ENCODE measurements around the gene KCNQ1OT1.

Gene KCNQ1OT1

GRCh38 chr11:2586087-2586792 lies 113.6 kb downstream of the KCNQ1OT1 start (continued):
- TF ChIP-seq ZNF423 (tag by site-specific recombination; IDR thresholded peaks at IDR 0.05) (peak; percentile 81), TSHZ1 (tag by site-specific recombination; IDR thresholded peaks at IDR 0.05; ENCODE audit: borderline replicate concordance) (no peak), ZNF777 (tag by site-specific recombination; IDR thresholded peaks at IDR 0.05; ENCODE audit: borderline replicate concordance) (no peak), ZNF362 (tag by site-specific recombination; IDR thresholded peaks at IDR 0.05) (no peak), KLF17 (tag by site-specific recombination; IDR thresholded peaks at IDR 0.05) (0 out of 2 replicates have a peak, but pooled peaks have one; percentile 28), IKZF3 (tag by site-specific recombination; IDR thresholded peaks at IDR 0.05) (no peak), ZEB2 (tag by site-specific recombination; IDR thresholded peaks at IDR 0.05) (no peak), ZFHX2 (tag by site-specific recombination; conservative IDR thresholded peaks at IDR 0.05) (peak; percentile 89), ZBTB21 (tag by site-specific recombination; IDR thresholded peaks at IDR 0.05) (no peak), ZNF335 (tag by site-specific recombination; conservative IDR thresholded peaks at IDR 0.05) (no peak), ZFP69B (tag by site-specific recombination; IDR thresholded peaks at IDR 0.05) (0 out of 2 replicates have a peak, but pooled peaks have one; percentile 20), ZNF26 (tag by site-specific recombination; IDR thresholded peaks at IDR 0.05) (no peak), ZNF473 (tag by site-specific recombination; IDR thresholded peaks at IDR 0.05) (no peak), ZNF223 (tag by site-specific recombination; IDR thresholded peaks at IDR 0.05) (no peak)

- ChIA-PET CTCF (no interaction called here), POLR2A (no interaction called here)
- Histone ChIP-seq H3K36me3 (ENCODE audit: control insufficient read depth in 2 of 2, insufficient read depth in 1 of 2, low read length in 2 of 2) (no peaks in the 10 kb centered on the region), H3K4me1 (ENCODE audit: control insufficient read depth, insufficient read depth, low read length) (no peaks in the 10 kb centered on the region), H3K27ac (ENCODE audit: extremely low read depth, low read depth, low read length) (no peak overlapping the region), H3K9me3 (ENCODE audit: control insufficient read depth, insufficient read depth, low read depth, low read length) (no peaks in the 10 kb centered on the region), H3K4me3 (ENCODE audit: low read depth, low read length) (no peak overlapping the region)
- TF ChIP-seq ZNF354C (tag by site-specific recombination; IDR thresholded peaks at IDR 0.05; ENCODE audit: borderline replicate concordance, low read depth) (no peak), ATF2 (tag by site-specific recombination; IDR thresholded peaks at IDR 0.05; ENCODE audit: low read depth) (no peak), HOXC10 (CRISPR knock-in tag; IDR thresholded peaks at IDR 0.05) (no peak), ZXDB (tag by site-specific recombination; IDR thresholded peaks at IDR 0.05) (no peak), ZNF518A (tag by site-specific recombination; conservative IDR thresholded peaks at IDR 0.05; ENCODE audit: low read depth) (no peak), ZIC2 (tag by site-specific recombination; IDR thresholded peaks at IDR 0.05) (no peak), ZEB2 (tag by site-specific recombination; IDR thresholded peaks at IDR 0.05) (no peak)
Observed at GRCh38 chr11:2585566-2586086, 114.2 kb downstream of the KCNQ1OT1 start.

Measured in HEK293 (cell line).